Liver (tissue), 3 donors: ENCODE measurements around the gene PLEKHF1.

Experiments
- EGR1 ChIP-seq, 2 donors: IDR thresholded peaks; 2 replicates each; pipeline ENCODE4 v1.6.1; 2016 to 2018; ENCODE audit warnings: antibody characterized with exemption in 2 of 2, low read depth in 2 of 2
- GABPA ChIP-seq, 2 donors: IDR thresholded peaks in 1 of 2; conservative IDR thresholded peaks in 1 of 2; 2 replicates each; pipeline ENCODE4 v1.6.1; 2016; ENCODE audit warnings: antibody characterized with exemption in 2 of 2, mild to moderate bottlenecking in 1 of 2, moderate library complexity in 1 of 2
- HNF4A ChIP-seq, 2 donors: conservative IDR thresholded peaks; 2 replicates each; pipeline ENCODE4 v1.6.1; 2016; ENCODE audit warnings: antibody characterized with exemption in 2 of 2, mild to moderate bottlenecking in 2 of 2
- RAD21 ChIP-seq, 2 donors: IDR thresholded peaks; 2 replicates each; pipeline ENCODE4 v1.6.1; 2016; ENCODE audit warnings: antibody characterized with exemption in 2 of 2, mild to moderate bottlenecking in 2 of 2
- SP1 ChIP-seq: IDR thresholded peaks from 2 replicates; pipeline ENCODE4 v1.6.1; 2018; ENCODE audit warnings: antibody characterized with exemption, mild to moderate bottlenecking
- YY1 ChIP-seq: IDR thresholded peaks from 2 replicates; pipeline ENCODE4 v1.6.1; 2016; ENCODE audit warnings: antibody characterized with exemption, mild to moderate bottlenecking
- TF ChIP-seq, protein P1 (sequence below): fragments of 150-350 bp; IDR thresholded peaks from 2 replicates; pipeline ENCODE4 v1.5.1; 2017; ENCODE audit warnings: improper control_type of control experiment, low read depth, low read length; ENCODE audit not compliant: missing input control
- TF ChIP-seq, protein P2 (sequence below): IDR thresholded peaks from 2 replicates; pipeline ENCODE4 v1.6.1; 2016; ENCODE audit warnings: antibody characterized with exemption
- donor health status: healthy.
- donor health status: healthy.

DNA sequence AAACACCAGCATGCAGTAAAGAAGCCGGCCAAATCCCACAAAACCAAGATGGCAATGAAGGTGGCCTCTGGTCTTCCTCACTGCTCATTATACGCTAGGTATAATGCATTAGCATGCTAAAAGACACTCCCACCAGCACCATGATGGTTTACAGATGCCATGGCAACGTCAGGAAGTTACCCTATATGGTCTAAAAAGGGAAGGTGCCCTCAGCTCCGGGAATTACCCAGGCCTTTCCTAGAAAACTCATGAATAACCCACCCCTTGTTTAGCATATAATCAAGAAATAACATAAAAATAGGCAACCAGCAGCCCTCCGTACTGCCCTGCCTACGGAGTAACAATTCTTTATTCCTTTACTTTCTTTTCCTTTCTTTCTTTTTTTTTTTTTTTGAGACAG, 21.1 kb upstream of the PLEKHF1 start:
- TF ChIP-seq, protein P1, sequence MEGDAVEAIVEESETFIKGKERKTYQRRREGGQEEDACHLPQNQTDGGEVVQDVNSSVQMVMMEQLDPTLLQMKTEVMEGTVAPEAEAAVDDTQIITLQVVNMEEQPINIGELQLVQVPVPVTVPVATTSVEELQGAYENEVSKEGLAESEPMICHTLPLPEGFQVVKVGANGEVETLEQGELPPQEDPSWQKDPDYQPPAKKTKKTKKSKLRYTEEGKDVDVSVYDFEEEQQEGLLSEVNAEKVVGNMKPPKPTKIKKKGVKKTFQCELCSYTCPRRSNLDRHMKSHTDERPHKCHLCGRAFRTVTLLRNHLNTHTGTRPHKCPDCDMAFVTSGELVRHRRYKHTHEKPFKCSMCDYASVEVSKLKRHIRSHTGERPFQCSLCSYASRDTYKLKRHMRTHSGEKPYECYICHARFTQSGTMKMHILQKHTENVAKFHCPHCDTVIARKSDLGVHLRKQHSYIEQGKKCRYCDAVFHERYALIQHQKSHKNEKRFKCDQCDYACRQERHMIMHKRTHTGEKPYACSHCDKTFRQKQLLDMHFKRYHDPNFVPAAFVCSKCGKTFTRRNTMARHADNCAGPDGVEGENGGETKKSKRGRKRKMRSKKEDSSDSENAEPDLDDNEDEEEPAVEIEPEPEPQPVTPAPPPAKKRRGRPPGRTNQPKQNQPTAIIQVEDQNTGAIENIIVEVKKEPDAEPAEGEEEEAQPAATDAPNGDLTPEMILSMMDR, result no peak
- TF ChIP-seq HNF4A (conservative IDR thresholded peaks at IDR 0.05) (no peak), RAD21 (IDR thresholded peaks at IDR 0.05) (no peak), SP1 (no peak), EGR1 (IDR thresholded peaks at IDR 0.05; ENCODE audit: low read depth in 2 of 2) (no peak), GABPA (IDR thresholded peaks at IDR 0.05 in 1 of 2, conservative IDR thresholded peaks at IDR 0.05 in 1 of 2) (no peak), YY1 (no peak)
- TF ChIP-seq, protein P2, sequence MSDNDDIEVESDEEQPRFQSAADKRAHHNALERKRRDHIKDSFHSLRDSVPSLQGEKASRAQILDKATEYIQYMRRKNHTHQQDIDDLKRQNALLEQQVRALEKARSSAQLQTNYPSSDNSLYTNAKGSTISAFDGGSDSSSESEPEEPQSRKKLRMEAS, result no peak
